Right lobe of liver (tissue), 6 donors: ENCODE results near the gene PRRX1. TPM values are rescaled to one million over a fixed set of nuclear protein-coding genes. Genes with fewer than 3 reads are reported as not detected.

ENCODE experiments used
- ATAC-seq, 4 donors: fragments of 200-7000 bp; cut with Tn5 transposase; one replicate each; pipeline ENCODE4 v1.9.1; 2020; ENCODE audit warnings: mild to moderate bottlenecking in 4 of 4, moderate library complexity in 4 of 4
- DNase-seq, 3 donors: peaks; one replicate each; pipeline ENCODE4 v3.0.0-alpha.2; 2020
- H3K27ac ChIP-seq, 3 donors: fragments of 200-600 bp; one replicate each; pipeline ENCODE4 v1.8.0; 2022
- H3K27me3 ChIP-seq, 2 donors: fragments of 200-600 bp; one replicate each; pipeline ENCODE4 v1.8.0; 2022
- H3K36me3 ChIP-seq, 4 donors: fragments of 200-600 bp; sonication (generic) in 1 of 4; one replicate each; pipeline versions ENCODE4 v1.5.1 to v1.8.0; 2017 to 2022; ENCODE audit warnings: control low read depth in 1 of 4
- H3K4me1 ChIP-seq, 4 donors: fragments of 200-600 bp; sonication (generic) in 1 of 4; one replicate each; pipeline versions ENCODE4 v1.5.1 to v1.8.0; 2017 to 2022; ENCODE audit warnings: control low read depth in 1 of 4
- H3K4me3 ChIP-seq, 3 donors: fragments of 200-600 bp; one replicate each; pipeline ENCODE4 v1.8.0; 2022
- H3K9me3 ChIP-seq, 4 donors: fragments of 200-600 bp; sonication (generic) in 1 of 4; one replicate each; pipeline versions ENCODE4 v1.5.1 to v1.8.0; 2017 to 2022; ENCODE audit warnings: control low read depth in 1 of 4
- CTCF ChIP-seq, 4 donors: fragments of 200-600 bp in 3 of 4; fragments of 450-650 bp in 1 of 4; IDR thresholded peaks; one replicate each; pipeline versions ENCODE4 v1.5.1 to v1.8.0; 2016 to 2022; ENCODE audit warnings: antibody characterized with exemption in 4 of 4, mild to moderate bottlenecking in 2 of 4
- POLR2A ChIP-seq: fragments of 450-650 bp; IDR thresholded peaks from one replicate; pipeline ENCODE4 v1.6.1; 2017; ENCODE audit warnings: antibody characterized with exemption, mild to moderate bottlenecking
- WGBS: methylation state at CpG from one replicate; pipeline ENCODE4 v1.1.6; 2018; ENCODE audit warnings: low coverage, low lambda C conversion rate; ENCODE audit not compliant: insufficient coverage; ENCODE audit errors: missing lambda C conversion rate; 5-methylcytosine and 5-hydroxymethylcytosine counted together
- intact Hi-C, 2 donors: fragments of 100-400 bp; cut with DNase I; formaldehyde crosslinking; loops; one replicate each; pipeline versions ENCODE4 v1.11.2 to v1.14.1; 2022
- total RNA-seq, 6 experiments: library from RNA; depleted of rRNA in 2 of 6; stranded (reverse); fragments of >200 nt in 2 of 6; fragmentation: NEBNext Ultra II Directional in 3 of 6; extraction: Animal tissue kit (Norgen Biotek cat#: 25700) in 3 of 6; gene quantifications; one replicate each; pipeline versions ENCODE4 v1.1.0 to v1.2.4, GENCODE V29; 2016 to 2023
- donor health status: DM: no; HTN: yes; CAD: no.
- donor health status: DM: no; HTN: no; CAD: no.
- donor health status: DM: no; HTN: no; CAD: no.
- donor health status: DM: no; HTN: yes; CAD: no.
- donor health status: DM: no; HTN: yes; CAD: no.

Gene PRRX1
- total RNA-seq, 6 experiments from 2014 or later: 0.05 to 0.55 (median 0.18) TPM

- TF ChIP-seq POLR2A (no peak), CTCF (IDR thresholded peaks at IDR 0.05) (no peak)
- Histone ChIP-seq H3K27ac (no peak overlapping the region), H3K4me1 (no peaks in the 10 kb centered on the region), H3K9me3 (no peaks in the 10 kb centered on the region), H3K4me3 (no peak overlapping the region), H3K36me3 (no peaks in the 10 kb centered on the region), H3K27me3 (no peaks in the 10 kb centered on the region)
- no peak for DNase-seq
- intact Hi-C loops: no loop called here
- 80% methylated on average over 1 of the region's 1 CpG for WGBS
- ATAC-seq: no peak
These were observed 75.9 kb downstream of the PRRX1 start for GRCh38 chr1:170739803-170740202.

DNA sequence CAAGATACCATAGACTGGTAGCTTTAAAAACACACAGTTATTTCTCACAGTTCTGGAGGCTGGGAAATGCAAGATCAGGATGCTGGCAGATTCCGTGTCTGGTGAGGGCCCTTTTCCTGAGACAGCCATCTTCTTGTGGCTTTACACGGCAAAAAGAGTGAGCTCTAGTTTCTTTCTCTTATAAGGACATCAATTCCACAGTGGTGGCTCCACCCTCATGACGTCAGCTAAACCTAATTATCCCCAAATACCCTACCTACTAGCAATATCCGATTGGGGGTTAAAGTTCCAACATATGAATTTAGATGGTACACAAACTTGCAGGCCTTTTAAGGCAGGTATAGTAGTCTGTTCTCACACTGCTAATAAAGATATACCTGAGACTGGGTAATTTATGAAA lies 77.7 kb downstream of the PRRX1 start:
- Histone ChIP-seq H3K4me3 (no peak overlapping the region), H3K27ac (no peak overlapping the region), H3K4me1 (no peaks in the 10 kb centered on the region), H3K36me3 (no peaks in the 10 kb centered on the region), H3K27me3 (no peaks in the 10 kb centered on the region), H3K9me3 (no peaks in the 10 kb centered on the region)
- WGBS: 84% methylated on average over 4 of the region's 4 CpGs
- DNase-seq (no peak), ATAC-seq (no peak)
- intact Hi-C loops: no loop called here
- TF ChIP-seq CTCF (IDR thresholded peaks at IDR 0.05) (no peak), POLR2A (no peak)

DNA sequence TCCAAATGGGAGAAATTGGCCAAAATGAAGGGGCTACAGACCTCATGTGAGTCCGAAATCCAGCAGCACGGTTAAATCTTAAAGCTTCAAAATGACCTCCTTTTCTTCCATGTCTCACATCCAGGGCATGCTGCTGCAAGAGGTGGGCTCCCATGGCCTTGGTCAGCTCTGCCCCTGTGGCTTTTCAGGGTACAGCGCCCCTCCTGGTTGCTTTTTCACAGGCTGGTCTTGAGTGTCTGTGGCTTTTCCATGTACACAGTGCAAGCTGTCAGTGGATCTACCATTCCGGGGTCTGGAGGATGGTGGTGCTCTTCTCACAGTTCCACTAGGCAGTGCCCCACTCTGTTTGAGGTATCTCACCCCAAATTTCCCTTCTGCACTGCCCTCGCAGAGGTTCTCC lies 78.7 kb downstream of the PRRX1 start:
- no peaks in the 10 kb centered on the region for H3K9me3 ChIP-seq
- WGBS: 53% methylated on average over 5 of the region's 5 CpGs
- no peaks in the 10 kb centered on the region for H3K4me1 ChIP-seq
- no peaks in the 10 kb centered on the region for H3K27me3 ChIP-seq
- no peak overlapping the region for H3K4me3 ChIP-seq
- no peak overlapping the region for H3K27ac ChIP-seq
- DNase-seq: no peak
- TF ChIP-seq CTCF (IDR thresholded peaks at IDR 0.05): no peak
- TF ChIP-seq POLR2A: no peak
- H3K36me3 ChIP-seq: no peaks in the 10 kb centered on the region
- intact Hi-C loops: no loop called here
- no peak for ATAC-seq

DNA sequence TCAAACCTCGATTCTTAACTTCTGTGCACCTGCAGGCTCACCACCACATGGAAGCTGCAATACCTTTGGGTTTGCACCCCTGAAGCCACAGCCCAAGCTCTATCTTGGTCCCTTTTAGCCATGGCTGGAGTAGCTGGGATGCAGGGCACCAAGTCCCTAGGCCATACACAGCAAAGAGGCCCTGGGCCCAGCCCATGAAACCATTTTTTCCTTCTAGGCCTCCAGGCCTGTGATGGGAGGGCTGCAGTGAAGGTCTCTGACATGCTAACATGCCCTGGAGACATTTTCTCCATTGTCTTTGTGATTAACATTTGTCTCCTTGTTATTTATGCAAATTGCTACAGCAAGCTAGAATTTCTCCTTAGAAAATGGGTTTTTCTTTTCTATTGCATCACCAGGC lies 79.2 kb downstream of the PRRX1 start:
- no peaks in the 10 kb centered on the region for H3K9me3 ChIP-seq
- intact Hi-C loops: no loop called here
- no peaks in the 10 kb centered on the region for H3K27me3 ChIP-seq
- TF ChIP-seq CTCF (IDR thresholded peaks at IDR 0.05) (no peak), POLR2A (no peak)
- no peak overlapping the region for H3K27ac ChIP-seq
- H3K4me3 ChIP-seq: no peak overlapping the region
- no peak for ATAC-seq
- no CpG with 5 or more reads among the region's 1 CpG for WGBS
- no peaks in the 10 kb centered on the region for H3K4me1 ChIP-seq
- DNase-seq: no peak
- H3K36me3 ChIP-seq: no peaks in the 10 kb centered on the region

DNA sequence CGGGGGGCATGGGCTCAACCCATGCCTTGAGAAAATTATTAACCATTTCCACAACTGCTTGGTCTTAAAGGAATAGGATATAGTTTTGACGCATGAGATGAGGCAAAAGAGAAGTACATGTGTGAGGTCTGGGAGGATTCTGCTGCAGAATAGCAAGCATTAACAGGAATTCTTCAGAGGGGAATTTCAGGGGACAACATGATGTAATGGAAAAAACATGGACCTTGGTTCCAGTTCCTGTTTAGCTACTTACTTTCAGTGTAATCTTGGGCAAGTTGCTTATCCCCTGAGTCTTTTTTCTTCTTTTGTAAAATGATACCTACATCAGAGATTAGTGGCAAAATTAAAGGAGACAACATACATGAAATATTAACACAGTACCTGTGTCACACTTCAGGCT lies 85.6 kb downstream of the PRRX1 start:
- ATAC-seq: no peak
- H3K4me3 ChIP-seq: no peak overlapping the region
- WGBS: 29% methylated on average over 2 of the region's 2 CpGs
- H3K4me1 ChIP-seq: no peaks in the 10 kb centered on the region
- no peaks in the 10 kb centered on the region for H3K27me3 ChIP-seq
- no peaks in the 10 kb centered on the region for H3K36me3 ChIP-seq
- intact Hi-C loops: no loop called here
- H3K9me3 ChIP-seq: no peaks in the 10 kb centered on the region
- no peak for DNase-seq
- no peak for TF ChIP-seq POLR2A
- no peak for TF ChIP-seq CTCF (IDR thresholded peaks at IDR 0.05)
- no peak overlapping the region for H3K27ac ChIP-seq
